ENCODE data around the gene XPNPEP1.

Gene XPNPEP1

DNA sequence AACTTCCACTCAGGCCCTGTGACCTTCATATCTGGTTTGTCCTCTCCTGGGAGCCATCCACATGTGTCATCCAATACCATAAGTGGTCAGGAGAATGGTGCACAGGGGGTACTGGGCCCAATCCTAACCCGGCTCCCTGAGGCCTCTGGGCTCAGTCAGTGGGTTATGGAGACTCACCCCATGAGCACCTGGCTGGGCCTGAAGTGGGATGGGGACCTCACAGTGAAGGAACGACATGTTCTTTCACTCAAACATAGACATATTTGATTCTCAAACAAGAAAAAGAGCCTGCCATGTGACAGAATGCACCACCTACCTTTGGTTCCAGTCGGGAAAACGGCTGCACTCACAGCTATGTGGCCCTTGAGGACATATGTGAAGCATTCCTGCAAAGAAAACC lies 51.8 kb downstream of the XPNPEP1 start:
- H4K8ac ChIP-seq (ENCODE audit: low read depth, low read length), result no peak overlapping the region
- no peak overlapping the region for H3K4me2 ChIP-seq (ENCODE audit: low read length)
- H3K27ac ChIP-seq (ENCODE audit: low read depth, low read length), result no peak overlapping the region
- H2BK12ac ChIP-seq (ENCODE audit: low read length), result no peak overlapping the region
- H2BK5ac ChIP-seq (ENCODE audit: low read depth, low read length, poor library complexity), result no peak overlapping the region
- no peak overlapping the region for H3K23ac ChIP-seq (ENCODE audit: low read length)
- peaks cover 27 to 54% of the 10 kb centered on the region in 2 experiments for H3K36me3 ChIP-seq (ENCODE audit: control insufficient read depth in 1 of 2, insufficient read depth in 2 of 2, low read length in 2 of 2)
- H3K79me1 ChIP-seq (ENCODE audit: low read length), result no peaks in the 10 kb centered on the region
- H4K91ac ChIP-seq (ENCODE audit: low read depth, low read length), result no peak overlapping the region
- no peak overlapping the region for H3K4ac ChIP-seq (ENCODE audit: low read depth, low read length)
- no peak overlapping the region for H3K14ac ChIP-seq (ENCODE audit: low read length)
- H3K79me2 ChIP-seq (ENCODE audit: control insufficient read depth, insufficient read depth, low read length, poor library complexity), result no peaks in the 10 kb centered on the region
- no peak overlapping the region for H3K9ac ChIP-seq (ENCODE audit: low read length)
- no peak overlapping the region for H2BK120ac ChIP-seq (ENCODE audit: insufficient read depth, low read length, poor library complexity)
- no CpG with 5 or more reads among the region's 4 CpGs for WGBS (ENCODE audit: extremely low coverage, insufficient coverage, insufficient read length)
- H3K4me1 ChIP-seq (ENCODE audit: control insufficient read depth in 1 of 2, insufficient read depth in 2 of 2, low read length in 2 of 2), result no peaks in the 10 kb centered on the region
- H3K18ac ChIP-seq (ENCODE audit: low read length), result no peak overlapping the region
- no peak overlapping the region for H4K12ac ChIP-seq (ENCODE audit: low read depth, low read length)
- H2AFZ ChIP-seq (ENCODE audit: insufficient read depth, low read length, poor library complexity), result no peak overlapping the region
- peaks cover 2% of the 10 kb centered on the region for H3K9me3 ChIP-seq (ENCODE audit: insufficient read depth, low read depth, low read length)
- no peak for DNase-seq
- no peaks in the 10 kb centered on the region for H3K27me3 ChIP-seq (ENCODE audit: insufficient read depth, low read length)
- no peak overlapping the region for H3K4me3 ChIP-seq (ENCODE audit: low read depth, low read length)
- no peak overlapping the region for H2AK5ac ChIP-seq (ENCODE audit: low read length)

DNA sequence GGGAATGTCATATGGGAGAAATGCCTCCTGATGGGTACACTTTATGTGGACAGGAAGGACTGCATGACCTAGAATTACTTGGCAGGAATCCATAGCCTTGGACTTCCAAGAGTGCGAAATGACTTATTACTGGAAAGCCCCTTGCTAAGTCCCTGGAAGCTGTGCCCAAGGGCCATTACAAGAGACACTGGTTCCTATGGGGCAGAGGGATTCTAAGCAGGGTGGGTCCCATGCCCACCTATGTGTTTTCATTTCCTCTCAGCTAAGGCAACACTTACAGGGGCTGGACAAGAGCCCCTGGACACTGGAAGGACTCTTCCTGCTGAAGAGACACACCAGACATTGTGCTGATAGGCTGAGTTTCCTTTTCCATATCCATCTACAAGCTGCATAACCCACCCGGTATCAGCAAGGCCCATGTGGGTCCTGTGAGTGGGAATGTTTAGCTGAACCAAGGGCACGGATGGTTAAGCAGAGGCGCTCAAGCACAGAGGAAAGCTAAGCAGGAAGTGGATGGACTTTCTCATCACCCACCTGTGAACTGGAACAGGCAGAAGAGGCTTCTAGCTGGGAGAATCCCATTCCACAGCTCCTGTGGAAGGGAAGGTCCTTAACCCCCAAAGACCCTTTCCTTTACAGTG lies 56.2 kb downstream of the XPNPEP1 start:
- no CpG with 5 or more reads among the region's 4 CpGs for WGBS (ENCODE audit: extremely low coverage, insufficient coverage, insufficient read length)

DNA sequence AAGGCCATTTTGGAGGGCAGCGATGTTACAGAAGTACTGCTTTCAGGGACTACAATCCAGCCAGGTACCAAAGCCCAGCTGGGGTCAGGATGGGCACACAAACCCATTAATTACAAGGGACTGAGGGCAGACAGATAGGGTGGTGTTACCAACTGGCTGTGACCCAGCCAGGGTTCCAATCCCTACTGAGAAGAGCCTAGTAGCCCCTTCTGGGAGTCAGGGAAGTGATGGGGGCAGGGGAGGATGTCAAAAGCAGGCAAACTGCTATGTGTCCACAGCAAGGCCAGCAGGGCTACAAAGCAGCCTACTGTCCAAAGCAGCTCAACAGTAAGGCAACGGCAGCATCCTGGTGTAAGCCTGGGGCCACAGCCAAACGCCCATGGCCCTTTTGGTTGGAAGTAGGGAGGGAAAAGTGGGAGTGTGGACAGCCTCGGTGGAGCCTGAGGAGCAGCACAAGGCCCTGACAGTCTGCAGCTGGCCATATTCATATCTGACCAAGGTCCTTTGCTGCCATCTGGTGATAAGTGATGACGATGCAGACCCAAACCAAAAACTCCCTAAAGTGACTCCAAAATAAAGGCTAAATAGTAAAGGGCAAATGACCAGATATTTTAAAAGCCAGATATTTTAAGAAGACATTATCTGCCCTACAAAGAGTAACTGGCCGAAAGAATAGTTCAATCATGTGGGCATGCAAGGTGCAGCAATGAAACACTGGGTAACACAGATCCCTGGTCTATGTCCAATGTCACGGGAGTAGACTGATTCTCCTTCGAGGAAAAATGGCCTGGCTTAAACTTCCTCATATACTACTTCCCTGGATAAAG lies 56.9 kb downstream of the XPNPEP1 start:
- Histone ChIP-seq H4K8ac (ENCODE audit: low read depth, low read length) (no peak overlapping the region), H3K4me3 (ENCODE audit: low read depth, low read length) (no peak overlapping the region), H2BK5ac (ENCODE audit: low read depth, low read length, poor library complexity) (no peak overlapping the region), H3K14ac (ENCODE audit: low read length) (no peak overlapping the region), H3K27me3 (ENCODE audit: insufficient read depth, low read length) (no peaks in the 10 kb centered on the region), H2BK120ac (ENCODE audit: insufficient read depth, low read length, poor library complexity) (no peak overlapping the region), H3K79me1 (ENCODE audit: low read length) (no peaks in the 10 kb centered on the region), H3K23ac (ENCODE audit: low read length) (no peak overlapping the region), H2AFZ (ENCODE audit: insufficient read depth, low read length, poor library complexity) (no peak overlapping the region), H3K18ac (ENCODE audit: low read length) (no peak overlapping the region), H4K91ac (ENCODE audit: low read depth, low read length) (no peak overlapping the region), H3K27ac (ENCODE audit: low read depth, low read length) (no peak overlapping the region), H3K9ac (ENCODE audit: low read length) (no peak overlapping the region), H3K9me3 (ENCODE audit: insufficient read depth, low read depth, low read length) (peaks cover 1% of the 10 kb centered on the region), H2BK12ac (ENCODE audit: low read length) (no peak overlapping the region), H3K79me2 (ENCODE audit: control insufficient read depth, insufficient read depth, low read length, poor library complexity) (no peaks in the 10 kb centered on the region), H3K4me2 (ENCODE audit: low read length) (no peak overlapping the region), H3K36me3 (ENCODE audit: control insufficient read depth in 1 of 2, insufficient read depth in 2 of 2, low read length in 2 of 2) (peaks cover 32 to 53% of the 10 kb centered on the region in 2 experiments), H3K4me1 (ENCODE audit: control insufficient read depth in 1 of 2, insufficient read depth in 2 of 2, low read length in 2 of 2) (peaks cover 0 to 3% of the 10 kb centered on the region in 2 experiments), H2AK5ac (ENCODE audit: low read length) (no peak overlapping the region), H3K4ac (ENCODE audit: low read depth, low read length) (no peak overlapping the region), H4K12ac (ENCODE audit: low read depth, low read length) (no peak overlapping the region)
- no peak for DNase-seq
- WGBS (ENCODE audit: extremely low coverage, insufficient coverage, insufficient read length), result no CpG with 5 or more reads among the region's 8 CpGs

More for the DNA sequence above, 56.2 kb downstream of the XPNPEP1 start:
- H2BK120ac ChIP-seq (ENCODE audit: insufficient read depth, low read length, poor library complexity), result no peak overlapping the region
- H2BK5ac ChIP-seq (ENCODE audit: low read depth, low read length, poor library complexity), result no peak overlapping the region
- H3K4me2 ChIP-seq (ENCODE audit: low read length), result no peak overlapping the region
- no peak for DNase-seq
- H3K79me2 ChIP-seq (ENCODE audit: control insufficient read depth, insufficient read depth, low read length, poor library complexity), result no peaks in the 10 kb centered on the region
- peaks cover 2% of the 10 kb centered on the region for H3K9me3 ChIP-seq (ENCODE audit: insufficient read depth, low read depth, low read length)
- no peak overlapping the region for H2AFZ ChIP-seq (ENCODE audit: insufficient read depth, low read length, poor library complexity)
- no peak overlapping the region for H3K4me3 ChIP-seq (ENCODE audit: low read depth, low read length)
- H2AK5ac ChIP-seq (ENCODE audit: low read length), result no peak overlapping the region
- no peak overlapping the region for H3K14ac ChIP-seq (ENCODE audit: low read length)
- no peak overlapping the region for H3K4ac ChIP-seq (ENCODE audit: low read depth, low read length)
- no peak overlapping the region for H4K8ac ChIP-seq (ENCODE audit: low read depth, low read length)
- no peak overlapping the region for H3K23ac ChIP-seq (ENCODE audit: low read length)
- H2BK12ac ChIP-seq (ENCODE audit: low read length), result no peak overlapping the region
- H3K27ac ChIP-seq (ENCODE audit: low read depth, low read length), result no peak overlapping the region
- H4K12ac ChIP-seq (ENCODE audit: low read depth, low read length), result no peak overlapping the region
- no peaks in the 10 kb centered on the region for H3K27me3 ChIP-seq (ENCODE audit: insufficient read depth, low read length)
- H3K36me3 ChIP-seq (ENCODE audit: control insufficient read depth in 1 of 2, insufficient read depth in 2 of 2, low read length in 2 of 2), result peaks cover 35 to 56% of the 10 kb centered on the region in 2 experiments
- no peak overlapping the region for H3K9ac ChIP-seq (ENCODE audit: low read length)
- peaks cover 0 to under 1% of the 10 kb centered on the region in 2 experiments for H3K4me1 ChIP-seq (ENCODE audit: control insufficient read depth in 1 of 2, insufficient read depth in 2 of 2, low read length in 2 of 2)
- H3K18ac ChIP-seq (ENCODE audit: low read length), result no peak overlapping the region
- H3K79me1 ChIP-seq (ENCODE audit: low read length), result no peaks in the 10 kb centered on the region
- H4K91ac ChIP-seq (ENCODE audit: low read depth, low read length), result no peak overlapping the region

DNA sequence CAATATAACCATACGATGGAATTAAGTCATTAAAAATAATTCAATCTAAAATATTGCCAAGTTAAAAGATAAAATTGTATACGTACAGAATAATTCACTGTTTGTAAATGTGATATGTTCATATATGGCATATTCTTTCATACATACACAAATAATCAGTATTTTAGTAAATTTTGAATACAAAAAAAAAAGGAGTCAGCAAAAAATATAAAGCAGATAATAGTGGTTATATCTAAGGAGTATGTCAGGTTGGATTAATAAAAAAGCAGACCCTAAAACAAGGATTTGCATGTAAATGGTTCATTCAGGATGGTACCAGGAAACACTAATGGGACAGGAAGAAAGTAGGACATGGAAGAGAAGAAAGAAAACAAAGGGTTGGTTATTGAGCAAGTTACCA lies 59.5 kb downstream of the XPNPEP1 start:
- H3K14ac ChIP-seq (ENCODE audit: low read length), result no peak overlapping the region
- H3K4me2 ChIP-seq (ENCODE audit: low read length), result no peak overlapping the region
- H3K79me1 ChIP-seq (ENCODE audit: low read length), result no peaks in the 10 kb centered on the region
- no CpG with 5 or more reads among the region's 2 CpGs for whole genome bisulfite sequencing (ENCODE audit: extremely low coverage, insufficient coverage, insufficient read length)
- no peak overlapping the region for H3K23ac ChIP-seq (ENCODE audit: low read length)
- no peak overlapping the region for H2AFZ ChIP-seq (ENCODE audit: insufficient read depth, low read length, poor library complexity)
- H3K79me2 ChIP-seq (ENCODE audit: control insufficient read depth, insufficient read depth, low read length, poor library complexity), result no peaks in the 10 kb centered on the region
- H3K9me3 ChIP-seq (ENCODE audit: insufficient read depth, low read depth, low read length), result no peaks in the 10 kb centered on the region
- no peak overlapping the region for H3K18ac ChIP-seq (ENCODE audit: low read length)
- H2BK5ac ChIP-seq (ENCODE audit: low read depth, low read length, poor library complexity), result no peak overlapping the region
- no peak overlapping the region for H2BK12ac ChIP-seq (ENCODE audit: low read length)
- H4K8ac ChIP-seq (ENCODE audit: low read depth, low read length), result no peak overlapping the region
- H2BK120ac ChIP-seq (ENCODE audit: insufficient read depth, low read length, poor library complexity), result no peak overlapping the region
- H2AK5ac ChIP-seq (ENCODE audit: low read length), result no peak overlapping the region
- H3K4ac ChIP-seq (ENCODE audit: low read depth, low read length), result no peak overlapping the region
- no peak overlapping the region for H3K4me3 ChIP-seq (ENCODE audit: low read depth, low read length)
- no peak overlapping the region for H4K12ac ChIP-seq (ENCODE audit: low read depth, low read length)
- peaks cover 22 to 37% of the 10 kb centered on the region in 2 experiments for H3K36me3 ChIP-seq (ENCODE audit: control insufficient read depth in 1 of 2, insufficient read depth in 2 of 2, low read length in 2 of 2)
- no peak overlapping the region for H3K27ac ChIP-seq (ENCODE audit: low read depth, low read length)
- H3K27me3 ChIP-seq (ENCODE audit: insufficient read depth, low read length), result no peaks in the 10 kb centered on the region
- H3K9ac ChIP-seq (ENCODE audit: low read length), result no peak overlapping the region
- H3K4me1 ChIP-seq (ENCODE audit: control insufficient read depth in 1 of 2, insufficient read depth in 2 of 2, low read length in 2 of 2), result peaks cover 0 to 3% of the 10 kb centered on the region in 2 experiments
- no peak for DNase-seq
- no peak overlapping the region for H4K91ac ChIP-seq (ENCODE audit: low read depth, low read length)

Data from trophoblast cell (in vitro differentiated cells and primary cell).